ENCODE data around the gene XPO1. TPM values are rescaled to one million over a fixed set of nuclear protein-coding genes. Genes with fewer than 3 reads are reported as not detected.
"Not testable (repeated sequence)": the region's sequence is repeated elsewhere in the genome, so short reads cannot be mapped to it uniquely, and the experiment has no call there.

XPO1 gene
- total RNA-seq (ENCODE audit: unreplicated experiment), result 103 TPM
- long read RNA-seq, partial matches to known transcripts, result 0 of 1 reads
- long read RNA-seq, other reads (novel, unspliced or antisense), result 0 of 1 reads

GRCh38 chr2:61538200-61538919, at the start of gene XPO1:
Gene XPO1, minus strand, starts transcription at chr2:61538356. Its CDS starts 4,459 bp downstream, at chr2:61533897.
- peaks cover 15% of the 10 kb centered on the region for H3K4me1 Mint-ChIP-seq (ENCODE audit: low read depth, unreplicated experiment)
- H3K4me3 Mint-ChIP-seq (ENCODE audit: unreplicated experiment), result peak within 1 kb of the TSS; percentile 94
- no peaks in the 10 kb centered on the region for H3K36me3 Mint-ChIP-seq (ENCODE audit: unreplicated experiment)
- peak; percentile 100 for DNase-seq
- peak within 1 kb of the TSS; percentile 97 for H3K27ac Mint-ChIP-seq (ENCODE audit: unreplicated experiment)
- TF ChIP-seq, protein P1, sequence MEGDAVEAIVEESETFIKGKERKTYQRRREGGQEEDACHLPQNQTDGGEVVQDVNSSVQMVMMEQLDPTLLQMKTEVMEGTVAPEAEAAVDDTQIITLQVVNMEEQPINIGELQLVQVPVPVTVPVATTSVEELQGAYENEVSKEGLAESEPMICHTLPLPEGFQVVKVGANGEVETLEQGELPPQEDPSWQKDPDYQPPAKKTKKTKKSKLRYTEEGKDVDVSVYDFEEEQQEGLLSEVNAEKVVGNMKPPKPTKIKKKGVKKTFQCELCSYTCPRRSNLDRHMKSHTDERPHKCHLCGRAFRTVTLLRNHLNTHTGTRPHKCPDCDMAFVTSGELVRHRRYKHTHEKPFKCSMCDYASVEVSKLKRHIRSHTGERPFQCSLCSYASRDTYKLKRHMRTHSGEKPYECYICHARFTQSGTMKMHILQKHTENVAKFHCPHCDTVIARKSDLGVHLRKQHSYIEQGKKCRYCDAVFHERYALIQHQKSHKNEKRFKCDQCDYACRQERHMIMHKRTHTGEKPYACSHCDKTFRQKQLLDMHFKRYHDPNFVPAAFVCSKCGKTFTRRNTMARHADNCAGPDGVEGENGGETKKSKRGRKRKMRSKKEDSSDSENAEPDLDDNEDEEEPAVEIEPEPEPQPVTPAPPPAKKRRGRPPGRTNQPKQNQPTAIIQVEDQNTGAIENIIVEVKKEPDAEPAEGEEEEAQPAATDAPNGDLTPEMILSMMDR (IDR thresholded peaks at IDR 0.05; ENCODE audit: partially characterized antibody, unreplicated experiment), result no peak
- H3K9me3 Mint-ChIP-seq (ENCODE audit: unreplicated experiment), result peaks cover 16% of the 10 kb centered on the region
- peaks cover 12% of the 10 kb centered on the region for H3K27me3 Mint-ChIP-seq (ENCODE audit: unreplicated experiment)

- H3K4me1 Mint-ChIP-seq (ENCODE audit: low read depth, unreplicated experiment); DNase-seq; H3K27me3 Mint-ChIP-seq (ENCODE audit: unreplicated experiment); H3K4me3 Mint-ChIP-seq (ENCODE audit: unreplicated experiment); H3K9me3 Mint-ChIP-seq (ENCODE audit: unreplicated experiment); H3K36me3 Mint-ChIP-seq (ENCODE audit: unreplicated experiment); H3K27ac Mint-ChIP-seq (ENCODE audit: unreplicated experiment): not testable (repeated sequence)
Measured at GRCh38 chr2:61586928-61587327, 48.8 kb upstream of the XPO1 start.

GRCh38 chr2:61585383-61585782, 47.2 kb upstream of the XPO1 start:
- TF ChIP-seq, protein P1 (IDR thresholded peaks at IDR 0.05; ENCODE audit: partially characterized antibody, unreplicated experiment), result no peak
- Mint-ChIP-seq H3K4me3 (ENCODE audit: unreplicated experiment) (no peak overlapping the region), H3K36me3 (ENCODE audit: unreplicated experiment) (no peaks in the 10 kb centered on the region), H3K4me1 (ENCODE audit: low read depth, unreplicated experiment) (no peaks in the 10 kb centered on the region), H3K27me3 (ENCODE audit: unreplicated experiment) (peaks cover 2% of the 10 kb centered on the region), H3K9me3 (ENCODE audit: unreplicated experiment) (no peaks in the 10 kb centered on the region), H3K27ac (ENCODE audit: unreplicated experiment) (no peak overlapping the region)
- DNase-seq, result no peak

DNA sequence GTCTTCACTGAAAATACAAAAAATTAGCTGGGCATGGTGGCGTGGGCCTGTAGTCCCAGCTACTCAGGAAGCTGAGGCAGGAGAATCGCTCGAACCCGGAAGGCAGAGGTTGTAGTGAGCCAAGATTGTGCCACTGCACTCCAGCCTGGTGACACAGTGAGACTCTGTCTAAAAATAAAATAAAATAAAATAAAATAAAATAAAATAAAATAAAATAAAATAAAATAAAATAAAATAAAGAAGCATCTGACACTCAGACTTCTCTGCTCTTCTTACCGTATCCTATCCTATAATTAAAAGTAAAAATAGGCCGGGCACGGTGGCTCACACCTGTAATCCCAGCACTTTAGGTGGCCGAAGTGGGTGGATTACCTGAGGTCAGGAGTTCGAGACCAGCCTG, 46.2 kb upstream of the XPO1 start:
- not testable (repeated sequence) for H3K4me1 Mint-ChIP-seq (ENCODE audit: low read depth, unreplicated experiment); H3K9me3 Mint-ChIP-seq (ENCODE audit: unreplicated experiment); H3K4me3 Mint-ChIP-seq (ENCODE audit: unreplicated experiment); H3K36me3 Mint-ChIP-seq (ENCODE audit: unreplicated experiment); H3K27me3 Mint-ChIP-seq (ENCODE audit: unreplicated experiment); H3K27ac Mint-ChIP-seq (ENCODE audit: unreplicated experiment); DNase-seq

DNA sequence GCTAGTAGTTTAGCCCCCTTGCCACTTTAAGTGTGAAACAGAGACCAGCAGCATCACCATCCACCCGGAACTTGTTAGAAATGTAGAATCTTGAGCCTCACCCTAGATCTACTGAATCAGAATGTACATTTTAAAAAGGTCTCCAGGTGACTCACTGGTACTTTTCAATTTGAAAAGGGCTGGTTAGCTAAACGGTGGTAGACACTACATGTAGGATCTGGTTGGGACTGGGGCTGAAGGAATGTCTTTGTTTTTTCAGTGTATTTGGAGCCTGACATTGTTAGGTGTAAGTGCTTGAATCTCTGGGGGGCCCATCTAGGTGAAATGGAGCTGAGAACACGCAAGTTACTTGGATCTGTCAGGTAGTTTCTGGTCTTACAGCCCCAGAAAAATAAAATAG, 44.0 kb upstream of the XPO1 start:
- Mint-ChIP-seq H3K4me3 (ENCODE audit: unreplicated experiment) (no peak overlapping the region), H3K27me3 (ENCODE audit: unreplicated experiment) (no peaks in the 10 kb centered on the region), H3K36me3 (ENCODE audit: unreplicated experiment) (no peaks in the 10 kb centered on the region), H3K9me3 (ENCODE audit: unreplicated experiment) (no peaks in the 10 kb centered on the region), H3K4me1 (ENCODE audit: low read depth, unreplicated experiment) (no peaks in the 10 kb centered on the region), H3K27ac (ENCODE audit: unreplicated experiment) (no peak overlapping the region)
- TF ChIP-seq, protein P1 (IDR thresholded peaks at IDR 0.05; ENCODE audit: partially characterized antibody, unreplicated experiment), result no peak
- DNase-seq, result no peak

- Mint-ChIP-seq H3K27me3 (ENCODE audit: unreplicated experiment) (no peaks in the 10 kb centered on the region), H3K9me3 (ENCODE audit: unreplicated experiment) (no peaks in the 10 kb centered on the region), H3K36me3 (ENCODE audit: unreplicated experiment) (no peaks in the 10 kb centered on the region), H3K4me3 (ENCODE audit: unreplicated experiment) (no peak overlapping the region), H3K4me1 (ENCODE audit: low read depth, unreplicated experiment) (no peaks in the 10 kb centered on the region), H3K27ac (ENCODE audit: unreplicated experiment) (no peak overlapping the region)
- TF ChIP-seq, protein P1 (IDR thresholded peaks at IDR 0.05; ENCODE audit: partially characterized antibody, unreplicated experiment), result no peak
- no peak for DNase-seq
Measured at GRCh38 chr2:61581716-61582115, 43.6 kb upstream of the XPO1 start.

Data from glutamatergic neuron (in vitro differentiated cells).